BLaER1 (cell line): ENCODE results near the gene PSG2.
"Not testable (repeated sequence)": the region's sequence is repeated elsewhere in the genome, so short reads cannot be mapped to it uniquely, and the experiment has no call there.

Source experiments
- H3K27ac ChIP-seq: shearing (Covaris generic); formaldehyde crosslinking; 2 replicates; pipeline ENCODE4 v1.8.1; 2022
- H3K27me3 ChIP-seq: shearing (Covaris generic); formaldehyde crosslinking; 2 replicates; pipeline ENCODE4 v1.8.1; 2022
- H3K36me3 ChIP-seq: shearing (Covaris generic); formaldehyde crosslinking; 2 replicates; pipeline ENCODE4 v1.8.1; 2022
- H3K4me1 ChIP-seq: shearing (Covaris generic); formaldehyde crosslinking; 2 replicates; pipeline ENCODE4 v1.8.1; 2022
- H3K4me2 ChIP-seq: shearing (Covaris generic); formaldehyde crosslinking; 2 replicates; pipeline ENCODE4 v1.8.1; 2022
- H3K4me3 ChIP-seq: shearing (Covaris generic); formaldehyde crosslinking; 2 replicates; pipeline ENCODE4 v1.8.1; 2022
- H3K9ac ChIP-seq: shearing (Covaris generic); formaldehyde crosslinking; 2 replicates; pipeline ENCODE4 v1.8.1; 2022
- H3K9me3 ChIP-seq: shearing (Covaris generic); formaldehyde crosslinking; 2 replicates; pipeline ENCODE4 v1.8.1; 2022
- H4K20me1 ChIP-seq: shearing (Covaris generic); formaldehyde crosslinking; 2 replicates; pipeline ENCODE4 v1.8.1; 2022
- Cebpa-rat ChIP-seq: shearing (Covaris generic); IDR thresholded peaks from 2 replicates; pipeline ENCODE4 v1.8.1; 2022

PSG2 gene

GRCh38 chr19:43105496-43105895 lies 23.0 kb upstream of the PSG2 start:
- Histone ChIP-seq H3K4me2 (no peak overlapping the region), H3K9me3 (peaks cover 25% of the 10 kb centered on the region), H3K27me3 (no peaks in the 10 kb centered on the region), H3K4me1 (no peaks in the 10 kb centered on the region), H3K27ac (no peak overlapping the region), H3K4me3 (no peak overlapping the region), H4K20me1 (no peaks in the 10 kb centered on the region), H3K36me3 (no peaks in the 10 kb centered on the region), H3K9ac (no peak overlapping the region)
- no peak for TF ChIP-seq Cebpa-rat

GRCh38 chr19:43104215-43104850 lies 21.8 kb upstream of the PSG2 start:
- H3K27me3 ChIP-seq, H3K9ac ChIP-seq, H3K4me3 ChIP-seq, H3K36me3 ChIP-seq, H3K4me2 ChIP-seq, H4K20me1 ChIP-seq, H3K4me1 ChIP-seq, H3K27ac ChIP-seq: not testable (repeated sequence)
- H3K9me3 ChIP-seq = peaks cover 25% of the 10 kb centered on the region

- Histone ChIP-seq H3K9ac (no peak overlapping the region), H3K4me2 (no peak overlapping the region), H3K9me3 (peaks cover 25% of the 10 kb centered on the region), H3K4me1 (no peaks in the 10 kb centered on the region), H3K27me3 (no peaks in the 10 kb centered on the region), H3K36me3 (no peaks in the 10 kb centered on the region), H3K4me3 (no peak overlapping the region), H3K27ac (no peak overlapping the region), H4K20me1 (no peaks in the 10 kb centered on the region)
- no peak for TF ChIP-seq Cebpa-rat
These were observed 19.4 kb upstream of the PSG2 start for GRCh38 chr19:43101950-43102349.

- not testable (repeated sequence) for H3K4me3 ChIP-seq, H3K9ac ChIP-seq, H3K4me2 ChIP-seq, H4K20me1 ChIP-seq, H3K27me3 ChIP-seq, H3K27ac ChIP-seq, H3K36me3 ChIP-seq, H3K4me1 ChIP-seq
- H3K9me3 ChIP-seq = peaks cover 15% of the 10 kb centered on the region
These were observed 15.9 kb upstream of the PSG2 start for GRCh38 chr19:43098416-43098815.

DNA sequence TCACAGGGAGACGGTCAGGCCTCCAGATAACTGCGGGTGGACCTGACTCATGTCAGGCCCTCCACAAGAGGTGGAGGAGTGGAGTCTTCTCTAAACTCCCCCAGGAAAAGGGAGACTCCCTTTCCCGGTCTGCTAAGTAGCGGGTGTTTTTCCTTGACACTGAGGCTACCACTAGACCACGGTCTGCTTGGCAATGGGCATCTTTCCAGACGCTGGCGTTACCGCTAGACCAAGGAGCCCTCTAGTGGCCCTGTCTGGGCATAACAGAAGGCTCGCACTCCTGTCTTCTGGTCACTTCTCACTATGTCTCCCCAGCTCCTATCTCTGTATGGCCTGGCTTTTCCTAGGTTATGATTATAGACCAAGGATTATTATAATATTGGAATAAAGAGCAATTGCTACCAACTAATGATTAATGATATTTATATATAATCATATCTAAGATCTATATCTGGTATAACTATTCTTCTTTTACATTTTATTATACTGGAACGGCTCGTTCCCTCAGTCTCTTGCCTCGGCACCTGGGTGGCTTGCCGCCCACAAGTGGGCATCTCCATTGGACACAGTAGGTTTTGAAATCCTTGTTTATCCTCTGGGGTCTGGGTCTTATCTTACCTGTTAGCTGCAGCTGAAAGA lies 5.3 kb upstream of the PSG2 start:
- not testable (repeated sequence) for H3K9me3 ChIP-seq, H4K20me1 ChIP-seq, H3K9ac ChIP-seq, H3K27ac ChIP-seq, H3K4me2 ChIP-seq, H3K36me3 ChIP-seq, H3K27me3 ChIP-seq, H3K4me3 ChIP-seq
- peaks cover 10% of the 10 kb centered on the region for H3K4me1 ChIP-seq

GRCh38 chr19:43085796-43086530 lies 3.5 kb upstream of the PSG2 start:
- not testable (repeated sequence) for H3K4me2 ChIP-seq, H3K27me3 ChIP-seq, H3K4me3 ChIP-seq, H3K27ac ChIP-seq, H3K9ac ChIP-seq, H3K9me3 ChIP-seq, H3K36me3 ChIP-seq, H4K20me1 ChIP-seq
- peaks cover 15% of the 10 kb centered on the region for H3K4me1 ChIP-seq

DNA sequence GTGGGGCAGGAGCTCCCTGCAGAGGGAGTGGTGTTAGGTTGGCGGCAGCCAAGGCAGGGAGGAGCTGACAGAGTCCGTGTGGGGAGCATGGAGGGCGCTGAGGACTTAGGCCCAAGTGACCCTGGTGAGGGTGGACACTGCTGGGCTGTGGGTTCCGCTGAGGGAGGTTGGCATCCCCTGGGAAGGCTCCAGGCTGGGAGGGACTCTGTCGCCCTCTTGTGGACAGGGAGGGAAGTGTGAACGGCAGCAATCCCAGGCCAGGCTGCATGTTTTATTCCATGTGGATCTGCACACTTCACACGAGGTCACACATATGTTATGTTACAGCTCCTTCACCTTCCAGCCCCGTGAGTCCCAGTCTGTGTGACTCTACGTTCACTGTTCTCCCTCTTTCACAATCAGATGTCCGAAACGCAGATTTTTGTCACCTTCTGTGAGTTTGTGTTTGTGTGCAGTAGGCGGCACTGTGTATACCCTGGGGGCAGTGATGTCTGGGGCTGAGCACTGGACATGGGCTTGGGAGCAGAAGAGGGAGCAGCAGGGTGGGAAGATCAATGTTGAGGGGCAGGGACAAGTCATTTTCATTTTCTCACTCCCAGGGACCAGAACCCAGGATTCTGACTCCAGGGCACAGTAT lies 1.8 kb upstream of the PSG2 start:
- not testable (repeated sequence) for H3K9me3 ChIP-seq, H3K27me3 ChIP-seq, H4K20me1 ChIP-seq, H3K36me3 ChIP-seq, H3K4me2 ChIP-seq, H3K27ac ChIP-seq, H3K9ac ChIP-seq, H3K4me3 ChIP-seq
- peaks cover 15% of the 10 kb centered on the region for H3K4me1 ChIP-seq

DNA sequence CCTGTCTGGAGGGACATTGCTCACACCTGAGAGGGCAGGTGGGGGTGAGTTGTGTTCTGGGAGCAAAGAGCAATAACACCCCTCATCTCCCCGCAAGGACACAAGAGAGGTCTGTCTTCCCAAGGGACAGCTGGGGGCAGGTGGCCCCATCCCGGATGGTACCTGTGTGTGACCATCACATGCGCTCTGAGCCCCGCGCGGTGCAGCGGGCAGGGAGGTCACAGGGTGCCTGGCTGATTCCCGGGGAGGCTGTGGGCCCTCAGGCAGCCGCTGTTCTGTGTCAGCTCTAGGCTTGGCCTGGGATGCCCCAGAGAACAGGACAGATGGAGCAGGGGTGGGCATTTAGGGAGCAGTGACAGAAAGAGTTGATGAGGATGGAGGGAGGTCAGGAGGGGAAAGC lies 1.2 kb upstream of the PSG2 start:
- H4K20me1 ChIP-seq, H3K27me3 ChIP-seq, H3K4me2 ChIP-seq, H3K9me3 ChIP-seq, H3K36me3 ChIP-seq, H3K4me3 ChIP-seq, H3K27ac ChIP-seq, H3K9ac ChIP-seq: not testable (repeated sequence)
- peaks cover 15% of the 10 kb centered on the region for H3K4me1 ChIP-seq

DNA sequence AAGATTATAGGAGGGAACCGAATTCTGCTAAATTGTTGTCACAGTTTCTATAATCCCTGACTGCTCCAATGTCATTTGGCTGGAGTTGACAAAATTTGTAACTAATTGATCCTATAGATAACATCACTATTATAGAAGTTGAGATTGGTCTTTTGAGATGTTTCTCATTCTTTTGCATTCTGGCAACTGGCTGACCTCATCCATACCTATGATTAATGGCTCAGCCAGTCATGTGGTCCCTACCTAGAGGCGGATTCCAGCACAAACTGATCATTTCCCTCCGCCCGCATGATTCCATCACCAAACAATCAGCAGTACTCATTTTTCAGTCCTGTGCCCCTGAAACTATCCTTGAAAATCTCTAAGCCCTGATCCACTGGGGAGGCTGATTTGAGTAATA lies 4.2 kb downstream of the PSG2 start:
- Histone ChIP-seq H3K9ac (no peak overlapping the region), H3K4me2 (no peak overlapping the region), H4K20me1 (no peaks in the 10 kb centered on the region), H3K27ac (no peak overlapping the region), H3K4me3 (no peak overlapping the region), H3K4me1 (peaks cover 10% of the 10 kb centered on the region), H3K27me3 (no peaks in the 10 kb centered on the region), H3K36me3 (no peaks in the 10 kb centered on the region), H3K9me3 (no peaks in the 10 kb centered on the region)
- no peak for TF ChIP-seq Cebpa-rat

DNA sequence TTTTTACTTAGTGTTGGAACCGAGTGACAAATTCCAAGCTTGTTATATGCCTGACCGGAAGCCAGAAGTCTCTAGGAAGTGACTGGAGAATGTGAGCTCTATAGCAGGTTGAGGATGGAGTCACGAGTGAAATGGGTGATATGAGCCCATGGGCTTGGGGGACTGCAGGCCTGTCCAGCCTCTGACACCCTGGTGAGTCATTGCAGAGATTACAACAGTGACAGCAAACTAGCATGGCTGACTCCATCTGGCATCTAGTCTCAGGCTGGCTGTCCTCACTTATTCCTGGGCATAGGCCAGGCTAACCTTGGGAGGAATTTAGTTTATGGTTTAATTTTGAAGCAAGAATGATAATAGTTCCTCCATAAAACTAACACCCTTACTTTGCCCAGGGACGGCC lies 4.6 kb downstream of the PSG2 start:
- not testable (repeated sequence) for H3K36me3 ChIP-seq, H3K4me3 ChIP-seq, H3K27me3 ChIP-seq, H3K27ac ChIP-seq, H3K4me1 ChIP-seq, H3K4me2 ChIP-seq, H3K9me3 ChIP-seq, H4K20me1 ChIP-seq, H3K9ac ChIP-seq

DNA sequence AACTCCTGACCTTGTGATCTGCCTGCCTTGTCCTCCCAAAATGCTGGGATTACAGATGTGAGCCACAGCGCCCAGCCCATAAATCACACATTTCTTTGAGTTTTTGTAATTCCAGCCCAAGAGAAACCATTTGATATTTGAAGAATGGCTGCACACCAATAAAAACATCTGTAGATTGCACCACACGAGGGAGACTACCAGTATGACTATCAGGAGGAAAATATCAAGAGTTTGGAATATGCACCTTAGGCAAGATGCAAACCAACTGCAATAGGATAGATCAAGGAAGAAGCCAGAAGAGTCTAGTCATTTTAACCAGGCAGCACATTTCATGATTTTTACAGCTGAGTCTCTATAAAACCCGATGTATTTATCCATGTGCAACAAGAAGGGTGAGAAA lies 20.1 kb downstream of the PSG2 start:
- H3K36me3 ChIP-seq, H3K9me3 ChIP-seq, H3K27me3 ChIP-seq, H3K9ac ChIP-seq, H3K4me2 ChIP-seq, H3K27ac ChIP-seq, H3K4me1 ChIP-seq, H4K20me1 ChIP-seq, H3K4me3 ChIP-seq: not testable (repeated sequence)

- H3K36me3 ChIP-seq, H4K20me1 ChIP-seq, H3K27ac ChIP-seq, H3K27me3 ChIP-seq, H3K4me2 ChIP-seq, H3K9me3 ChIP-seq, H3K4me3 ChIP-seq, H3K4me1 ChIP-seq, H3K9ac ChIP-seq: not testable (repeated sequence)
These were observed 21.2 kb downstream of the PSG2 start for GRCh38 chr19:43061326-43061725.

GRCh38 chr19:43060254-43060653 lies 22.2 kb downstream of the PSG2 start:
- H4K20me1 ChIP-seq, H3K27me3 ChIP-seq, H3K4me2 ChIP-seq, H3K9ac ChIP-seq, H3K4me1 ChIP-seq, H3K27ac ChIP-seq, H3K36me3 ChIP-seq, H3K4me3 ChIP-seq: not testable (repeated sequence)
- peaks cover 17% of the 10 kb centered on the region for H3K9me3 ChIP-seq

- not testable (repeated sequence) for H3K27me3 ChIP-seq, H3K27ac ChIP-seq, H3K4me3 ChIP-seq, H3K9ac ChIP-seq, H3K4me1 ChIP-seq, H3K4me2 ChIP-seq, H3K36me3 ChIP-seq, H4K20me1 ChIP-seq
- H3K9me3 ChIP-seq = peaks cover 23% of the 10 kb centered on the region
These were observed 23.0 kb downstream of the PSG2 start for GRCh38 chr19:43059482-43059881.
